ENCODE measurements around the gene RSPH6A.

DNA sequence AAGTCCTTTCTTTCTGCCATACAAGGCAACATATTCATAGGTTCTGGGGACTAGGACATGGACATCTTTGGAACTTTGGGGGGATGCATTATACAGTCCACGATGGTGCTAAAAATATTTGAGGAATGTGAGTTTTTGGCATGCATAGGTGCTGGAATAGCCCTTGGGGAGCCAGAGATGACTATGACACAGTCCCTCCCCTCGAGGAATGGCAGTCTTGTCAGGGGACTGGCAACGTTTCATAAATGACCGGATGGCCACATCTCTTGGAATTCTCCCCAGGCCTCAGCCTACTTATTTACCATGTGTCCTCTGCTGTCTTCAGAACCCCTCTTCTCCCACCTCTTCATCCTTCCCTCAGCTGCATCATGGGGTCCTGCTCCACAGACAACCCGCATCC, 68.2 kb downstream of the RSPH6A start:
- TF ChIP-seq, protein P1, sequence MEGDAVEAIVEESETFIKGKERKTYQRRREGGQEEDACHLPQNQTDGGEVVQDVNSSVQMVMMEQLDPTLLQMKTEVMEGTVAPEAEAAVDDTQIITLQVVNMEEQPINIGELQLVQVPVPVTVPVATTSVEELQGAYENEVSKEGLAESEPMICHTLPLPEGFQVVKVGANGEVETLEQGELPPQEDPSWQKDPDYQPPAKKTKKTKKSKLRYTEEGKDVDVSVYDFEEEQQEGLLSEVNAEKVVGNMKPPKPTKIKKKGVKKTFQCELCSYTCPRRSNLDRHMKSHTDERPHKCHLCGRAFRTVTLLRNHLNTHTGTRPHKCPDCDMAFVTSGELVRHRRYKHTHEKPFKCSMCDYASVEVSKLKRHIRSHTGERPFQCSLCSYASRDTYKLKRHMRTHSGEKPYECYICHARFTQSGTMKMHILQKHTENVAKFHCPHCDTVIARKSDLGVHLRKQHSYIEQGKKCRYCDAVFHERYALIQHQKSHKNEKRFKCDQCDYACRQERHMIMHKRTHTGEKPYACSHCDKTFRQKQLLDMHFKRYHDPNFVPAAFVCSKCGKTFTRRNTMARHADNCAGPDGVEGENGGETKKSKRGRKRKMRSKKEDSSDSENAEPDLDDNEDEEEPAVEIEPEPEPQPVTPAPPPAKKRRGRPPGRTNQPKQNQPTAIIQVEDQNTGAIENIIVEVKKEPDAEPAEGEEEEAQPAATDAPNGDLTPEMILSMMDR (IDR thresholded peaks at IDR 0.05) = no peak
- TF ChIP-seq POLR2A (IDR thresholded peaks at IDR 0.05) = no peak
